B cell (primary cell): Measurements from ENCODE around the gene STRBP. TPM values are rescaled to one million over a fixed set of nuclear protein-coding genes. Genes with fewer than 3 reads are reported as not detected.

Experiments used
- ATAC-seq: fragments of 200-7000 bp; cut with Tn5 transposase; one replicate; pipeline ENCODE4 v1.10.0; 2021; ENCODE audit warnings: low read depth, mild to moderate bottlenecking, moderate number of reproducible peaks, moderate library complexity
- CTCF ChIA-PET: fragments of 350-600 bp; sonication (Branson Sonifier 250); formaldehyde crosslinking; loops from one replicate; lab custom pipeline; 2021; ENCODE audit warnings: antibody characterized with exemption, inconsistent platforms; lab: Charles Lee
- POLR2A ChIA-PET: fragments of 350-600 bp; sonication (Branson Sonifier 250); formaldehyde crosslinking; loops from one replicate; lab custom pipeline; 2021; ENCODE audit warnings: antibody characterized with exemption; lab: Charles Lee
- DNase-seq: peaks from one replicate; pipeline ENCODE4 v3.0.0; 2013
- H2AFZ ChIP-seq: 2 replicates; pipeline ENCODE4 v1.6.1; 2012; ENCODE audit warnings: mild to moderate bottlenecking, low read depth, low read length; ENCODE audit not compliant: insufficient read depth, poor library complexity, severe bottlenecking
- H3K27ac ChIP-seq, 2 donors: 1 replicate in 1 of 2; 2 replicates in 1 of 2; pipeline ENCODE4 v1.5.1; 2012 to 2013; ENCODE audit warnings: low read length in 2 of 2, mild to moderate bottlenecking in 2 of 2, moderate library complexity in 1 of 2
- H3K27me3 ChIP-seq, 4 experiments: fragments of 200-600 bp in 1 of 4; sonication (generic) in 1 of 4; replicated peaks in 1 of 4; 1 replicate in 2 of 4; 2 replicates in 2 of 4; pipeline versions ENCODE4 v1.6.1 to v1.7.0; 2013 to 2016; ENCODE audit warnings: low read length in 3 of 4, mild to moderate bottlenecking in 2 of 4, mixed read lengths in 1 of 4, moderate library complexity in 1 of 4; ENCODE audit not compliant: insufficient read depth in 4 of 4, control insufficient read depth in 3 of 4; ENCODE audit errors: control extremely low read depth in 1 of 4
- H3K36me3 ChIP-seq, 2 experiments: replicated peaks in 1 of 2; 1 replicate in 1 of 2; 2 replicates in 1 of 2; pipeline versions ENCODE4 v1.6.1 to v1.7.1; 2013; ENCODE audit warnings: low read length in 1 of 2; ENCODE audit not compliant: insufficient read depth in 2 of 2, control insufficient read depth in 1 of 2; ENCODE audit errors: control extremely low read depth in 1 of 2, extremely low read depth in 1 of 2
- H3K4me1 ChIP-seq, 2 donors: fragments of 200-600 bp in 1 of 2; sonication (generic) in 1 of 2; 1 replicate in 1 of 2; 2 replicates in 1 of 2; pipeline versions ENCODE4 v1.5.1 to v1.6.1; 2013 to 2017; ENCODE audit warnings: low read length in 2 of 2; ENCODE audit not compliant: control insufficient read depth in 2 of 2, insufficient read depth in 2 of 2
- H3K4me2 ChIP-seq: replicated peaks from 2 replicates; pipeline ENCODE3; 2012; ENCODE audit warnings: mild to moderate bottlenecking, low read depth, low read length; ENCODE audit not compliant: poor library complexity, severe bottlenecking
- H3K4me3 ChIP-seq, 5 experiments: fragments of 200-600 bp in 1 of 5; sonication (generic) in 1 of 5; 1 replicate in 3 of 5; 2 replicates in 2 of 5; pipeline versions ENCODE4 v1.5.1 to v1.7.0; 2011 to 2016; ENCODE audit warnings: low read length in 4 of 5, mild to moderate bottlenecking in 4 of 5, low read depth in 2 of 5, control low read depth in 1 of 5, moderate library complexity in 1 of 5; ENCODE audit not compliant: insufficient read depth in 1 of 5; ENCODE audit errors: control extremely low read depth in 1 of 5, extremely low read depth in 1 of 5
- H3K79me2 ChIP-seq: fragments of 200-600 bp; sonication (generic); one replicate; pipeline ENCODE4 v1.6.0; 2016; ENCODE audit warnings: low read length; ENCODE audit not compliant: control insufficient read depth, insufficient read depth
- H3K9ac ChIP-seq: fragments of 200-600 bp; sonication (generic); 2 replicates; pipeline ENCODE4 v1.6.1; 2017; ENCODE audit warnings: mild to moderate bottlenecking, low read length, moderate library complexity
- H3K9me3 ChIP-seq, 3 donors: one replicate each; pipeline versions ENCODE4 v1.6.1 to v1.7.1; 2013; ENCODE audit warnings: low read length in 2 of 3; ENCODE audit not compliant: control insufficient read depth in 2 of 3, insufficient read depth in 1 of 3; ENCODE audit errors: control extremely low read depth in 1 of 3
- H4K20me1 ChIP-seq: 2 replicates; pipeline ENCODE4 v1.6.0; 2012; ENCODE audit warnings: mild to moderate bottlenecking, low read length; ENCODE audit not compliant: insufficient read depth, control insufficient read depth, poor library complexity, severe bottlenecking
- H3K27ac Mint-ChIP-seq: one replicate; pipeline ENCODE4 v1.8.0; 2021; ENCODE audit warnings: mixed read lengths
- H3K27me3 Mint-ChIP-seq: one replicate; pipeline ENCODE4 v1.8.0; 2021; ENCODE audit warnings: mixed read lengths
- H3K4me1 Mint-ChIP-seq: one replicate; pipeline ENCODE4 v1.8.0; 2021; ENCODE audit warnings: mixed read lengths
- H3K4me3 Mint-ChIP-seq: one replicate; pipeline ENCODE4 v1.8.0; 2021; ENCODE audit warnings: mixed read lengths
- H3K9me3 Mint-ChIP-seq: one replicate; pipeline ENCODE4 v1.8.0; 2022; ENCODE audit warnings: mixed read lengths; ENCODE audit not compliant: insufficient read depth
- CTCF ChIP-seq: fragments of 200-600 bp; IDR thresholded peaks from one replicate; pipeline ENCODE4 v1.8.0; 2022; ENCODE audit warnings: antibody characterized with exemption, mild to moderate bottlenecking
- EZH2 ChIP-seq: IDR thresholded peaks from 2 replicates; pipeline ENCODE4 v1.6.1; 2012; ENCODE audit warnings: borderline replicate concordance, low read depth, mild to moderate bottlenecking, moderate library complexity, low read length; ENCODE audit not compliant: insufficient read depth, poor library complexity, severe bottlenecking
- WGBS: methylation state at CpG from one replicate; pipeline ENCODE4 v1.1.5; 2013; ENCODE audit warnings: missing lambda C conversion rate; ENCODE audit not compliant: insufficient coverage; 5-methylcytosine and 5-hydroxymethylcytosine counted together
- intact Hi-C: fragments of 100-400 bp; cut with micrococcal nuclease; formaldehyde crosslinking; loops from one replicate; pipeline ENCODE4 v1.10.0; 2022
- polyA plus RNA-seq: library from polyadenylated mRNA; depleted of rRNA; stranded (reverse); fragments of >200 nt; gene quantifications from 2 replicates; pipeline ENCODE4 v1.2.3, GENCODE V29; 2012
- total RNA-seq, 2 donors: library from RNA; stranded (reverse); fragments of 120-200 nt in 1 of 2; gene quantifications; 1 replicate in 1 of 2; 2 replicates in 1 of 2; pipeline versions ENCODE4 v1.2.3 to v1.2.4, GENCODE V29; 2013 to 2022

Gene STRBP
- total and polyA plus RNA-seq, 2 donors (not counting 1 experiment from before 2014, with no cell fraction given): 39.1 to 189 TPM

GRCh38 chr9:123128591-123128990 lies 139.8 kb downstream of the STRBP start:
- H3K9me3 ChIP-seq: no peaks in the 10 kb centered on the region
- H3K27me3 ChIP-seq: no peaks in the 10 kb centered on the region
- H3K4me2 ChIP-seq: no peak overlapping the region
- peak overlapping the region; percentile 69 for H3K27ac Mint-ChIP-seq
- no peak overlapping the region for H2AFZ ChIP-seq
- no peak for TF ChIP-seq CTCF
- TF ChIP-seq EZH2: no peak
- ChIA-PET CTCF (interaction anchor here (0.6 kb wide), 2 partner anchors 24 to 223 kb away, joined by 4 to 6 read pairs; no protein-coding TSS in a partner anchor), POLR2A (interaction anchor here (0.6 kb wide), 1 partner anchor 357 kb away, joined by 4 read pairs; no protein-coding TSS in a partner anchor)
- H3K9ac ChIP-seq: no peak overlapping the region
- H3K4me3 ChIP-seq: no peak overlapping the region
- H3K79me2 ChIP-seq: no peaks in the 10 kb centered on the region
- H3K27ac ChIP-seq: peak overlapping the region in 1 of 2 donors; percentile 17
- ATAC-seq (no peak), DNase-seq (no peak)
- peaks cover 23% of the 10 kb centered on the region for H3K4me1 Mint-ChIP-seq
- intact Hi-C loops: no loop called here
- H3K27me3 Mint-ChIP-seq: no peaks in the 10 kb centered on the region
- no peaks in the 10 kb centered on the region for H4K20me1 ChIP-seq
- H3K4me3 Mint-ChIP-seq: no peak overlapping the region
- peaks cover 3 to 92% of the 10 kb centered on the region in 2 experiments for H3K36me3 ChIP-seq
- peaks cover 0 to 11% of the 10 kb centered on the region in 2 donors for H3K4me1 ChIP-seq
- 100% methylated on average over 1 of the region's 4 CpGs for WGBS
- no peaks in the 10 kb centered on the region for H3K9me3 Mint-ChIP-seq

GRCh38 chr9:123127512-123128075 lies 140.8 kb downstream of the STRBP start:
- Histone ChIP-seq H3K79me2 (peaks cover 6% of the 10 kb centered on the region), H3K4me3 (no peak overlapping the region), H3K36me3 (peaks cover 3 to 93% of the 10 kb centered on the region in 2 experiments), H3K4me2 (no peak overlapping the region), H3K27me3 (no peaks in the 10 kb centered on the region), H4K20me1 (peaks cover 4% of the 10 kb centered on the region), H3K27ac (peak overlapping the region in 1 of 2 donors; percentile 4), H3K9me3 (no peaks in the 10 kb centered on the region), H3K9ac (no peak overlapping the region), H2AFZ (no peak overlapping the region), H3K4me1 (peaks cover 0 to 11% of the 10 kb centered on the region in 2 donors)
- intact Hi-C loops: no loop called here
- H3K27ac Mint-ChIP-seq: peak overlapping the region; percentile 69
- H3K4me3 Mint-ChIP-seq: no peak overlapping the region
- ChIA-PET CTCF (interaction anchor here (0.9 to 2.9 kb wide), 2 partner anchors 46 to 227 kb away, joined by 3 to 9 read pairs; no protein-coding TSS in a partner anchor), POLR2A (no interaction called here)
- H3K9me3 Mint-ChIP-seq: no peaks in the 10 kb centered on the region
- no peaks in the 10 kb centered on the region for H3K27me3 Mint-ChIP-seq
- ATAC-seq (peak; percentile 33), DNase-seq (no peak)
- peaks cover 23% of the 10 kb centered on the region for H3K4me1 Mint-ChIP-seq
- TF ChIP-seq EZH2: no peak
- no peak for TF ChIP-seq CTCF
- no CpG with 5 or more reads among the region's 3 CpGs for WGBS
